GM19025 (cell line): ENCODE results near the gene PTGFRN.

Source experiments
- ATAC-seq: cut with Tn5 transposase; IDR thresholded peaks from one replicate; pipeline ENCODE4 v1.9.1; 2021; ENCODE audit warnings: mild to moderate bottlenecking, low read depth, moderate library complexity; ENCODE audit not compliant: unreplicated experiment

PTGFRN gene

GRCh38 chr1:117025568-117025967 lies 115.9 kb downstream of the PTGFRN start:
- ATAC-seq = no peak

- no peak for ATAC-seq
Measured at GRCh38 chr1:117026361-117026760, 116.6 kb downstream of the PTGFRN start.

- ATAC-seq = no peak
Measured at GRCh38 chr1:117029685-117030084, 120.0 kb downstream of the PTGFRN start.

- ATAC-seq = no peak
Measured at GRCh38 chr1:117030271-117030877, 120.7 kb downstream of the PTGFRN start.

GRCh38 chr1:117032266-117032665 lies 122.5 kb downstream of the PTGFRN start:
- ATAC-seq = no peak

GRCh38 chr1:117032681-117033539 lies 123.2 kb downstream of the PTGFRN start:
- ATAC-seq = no peak

GRCh38 chr1:117033772-117034171 lies 124.1 kb downstream of the PTGFRN start:
- ATAC-seq = no peak

- ATAC-seq = no peak
Measured at GRCh38 chr1:117034791-117035290, 125.1 kb downstream of the PTGFRN start.

- ATAC-seq = no peak
Measured at GRCh38 chr1:117036018-117036461, 126.3 kb downstream of the PTGFRN start.

- ATAC-seq = no peak
Measured at GRCh38 chr1:117037802-117038201, 128.1 kb downstream of the PTGFRN start.

GRCh38 chr1:117038236-117038635 lies 128.5 kb downstream of the PTGFRN start:
- ATAC-seq = no peak
